Globus pallidus (tissue), 1 donor: Measurements from ENCODE around the gene ATP13A3.
"Not testable (repeated sequence)": the region's sequence is repeated elsewhere in the genome, so short reads cannot be mapped to it uniquely, and the experiment has no call there.

ENCODE experiments used
- DNase-seq: peaks from one replicate; pipeline ENCODE4 v3.0.0-alpha.2; 2015; ENCODE audit warnings: low spot score

ATP13A3 gene

DNA sequence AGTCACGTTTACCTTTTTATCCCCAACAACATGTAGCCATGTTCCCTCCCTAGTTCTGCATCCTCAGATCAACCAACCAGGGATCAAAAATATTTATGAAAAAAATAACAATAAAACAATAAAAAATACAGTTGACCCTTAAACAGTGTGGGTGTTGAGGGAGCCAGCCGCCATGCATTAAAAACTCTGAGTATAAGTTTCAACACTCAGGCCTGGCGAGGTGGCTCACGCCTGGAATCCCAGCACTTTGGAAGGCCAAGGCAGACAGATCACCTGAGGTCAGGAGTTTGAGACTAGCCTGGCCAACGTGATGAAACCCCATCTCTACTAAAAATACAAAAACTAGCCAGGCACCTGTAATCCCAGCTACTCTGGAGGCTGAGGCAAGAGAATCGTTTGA lies 12.7 kb upstream of the ATP13A3 start:
- DNase-seq = not testable (repeated sequence)

DNA sequence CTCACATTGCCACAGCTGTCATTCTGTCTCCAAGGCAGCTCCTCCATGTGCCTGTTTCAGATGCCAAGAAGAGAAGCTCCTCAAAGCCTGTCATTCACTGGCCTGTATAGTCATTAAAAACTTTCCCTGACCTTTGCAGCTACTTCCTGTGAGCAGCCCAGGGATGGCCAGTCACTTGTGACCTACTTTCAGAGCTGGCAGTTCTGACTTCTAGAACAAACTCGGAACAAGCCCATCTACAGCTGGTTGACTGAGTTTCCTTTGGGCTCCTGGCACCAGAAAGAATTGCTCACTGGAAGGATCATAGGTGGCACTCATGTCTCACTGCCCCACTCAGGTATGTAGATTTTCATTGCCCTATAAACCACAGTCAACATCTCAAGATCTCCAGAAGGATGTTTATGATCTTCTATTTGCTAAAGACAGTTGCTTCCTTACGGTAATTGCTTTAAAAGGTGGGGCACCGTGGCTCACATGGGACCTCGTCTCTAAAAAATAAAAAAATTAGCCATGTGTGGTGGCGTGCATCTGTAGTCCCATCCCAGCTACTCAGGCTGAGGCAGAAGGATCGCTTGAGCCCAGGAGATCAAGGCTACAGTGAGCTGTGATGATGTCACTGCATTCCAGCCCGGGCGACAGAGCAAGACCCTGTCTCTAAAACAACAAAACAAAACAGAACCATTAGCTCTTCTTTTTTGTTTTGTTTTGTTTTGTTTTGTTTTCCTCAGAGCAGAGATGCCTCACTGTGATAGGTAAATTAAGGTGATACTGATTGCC lies 11.2 kb upstream of the ATP13A3 start:
- DNase-seq = peak; percentile 32

DNA sequence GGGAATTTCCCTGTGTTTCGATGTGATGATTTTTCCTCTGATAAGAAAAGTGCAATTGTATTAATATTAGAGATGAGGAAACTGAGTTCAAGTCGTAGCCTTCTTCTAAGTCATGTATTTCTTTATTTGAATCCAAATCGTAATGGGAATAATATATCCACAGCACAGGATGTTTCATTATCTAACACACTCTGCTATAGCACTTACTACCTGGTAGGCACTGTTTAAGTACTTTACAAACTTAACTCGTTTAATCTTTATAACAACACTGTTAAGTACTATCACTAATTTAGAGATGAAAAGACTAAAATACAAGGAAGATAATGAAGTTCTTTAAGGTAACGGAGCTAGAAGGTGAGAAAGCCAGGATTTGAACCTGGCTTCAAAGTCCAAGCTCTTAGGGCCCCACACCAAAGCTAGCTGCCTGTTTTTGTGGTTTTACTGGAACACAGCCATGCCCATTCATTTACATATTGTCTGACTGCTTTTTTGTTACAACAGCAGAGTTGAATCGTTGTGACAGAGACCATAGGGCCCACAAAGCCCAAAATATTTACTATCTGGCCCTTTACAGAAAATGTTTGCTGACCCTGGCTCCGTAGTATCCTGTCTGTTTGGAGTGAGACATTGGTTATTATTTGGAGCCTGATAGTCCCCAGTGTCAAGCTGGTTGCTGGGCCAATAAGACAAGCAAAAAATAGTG lies 9.6 kb upstream of the ATP13A3 start:
- no peak for DNase-seq

DNA sequence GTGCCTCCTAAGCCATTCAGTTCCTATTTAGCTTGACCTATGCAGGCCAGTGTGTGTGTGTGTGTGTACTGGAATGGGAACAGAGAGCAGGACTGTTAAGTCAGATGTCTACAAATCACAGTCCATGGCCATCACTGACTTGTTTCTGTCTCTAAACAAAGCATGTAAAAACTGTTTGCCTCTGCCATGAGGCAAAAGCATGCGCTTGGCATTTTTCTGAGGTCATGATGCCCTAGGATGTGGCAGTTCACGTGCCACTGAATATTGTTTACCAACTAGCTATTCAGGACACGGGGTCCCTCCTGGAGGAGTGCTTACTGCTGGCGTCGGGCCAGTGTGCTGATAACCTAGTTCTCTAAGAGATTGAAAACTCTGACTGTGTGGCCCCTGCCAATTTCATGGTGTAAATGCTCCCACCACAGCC lies 8.2 kb upstream of the ATP13A3 start:
- DNase-seq = no peak

DNA sequence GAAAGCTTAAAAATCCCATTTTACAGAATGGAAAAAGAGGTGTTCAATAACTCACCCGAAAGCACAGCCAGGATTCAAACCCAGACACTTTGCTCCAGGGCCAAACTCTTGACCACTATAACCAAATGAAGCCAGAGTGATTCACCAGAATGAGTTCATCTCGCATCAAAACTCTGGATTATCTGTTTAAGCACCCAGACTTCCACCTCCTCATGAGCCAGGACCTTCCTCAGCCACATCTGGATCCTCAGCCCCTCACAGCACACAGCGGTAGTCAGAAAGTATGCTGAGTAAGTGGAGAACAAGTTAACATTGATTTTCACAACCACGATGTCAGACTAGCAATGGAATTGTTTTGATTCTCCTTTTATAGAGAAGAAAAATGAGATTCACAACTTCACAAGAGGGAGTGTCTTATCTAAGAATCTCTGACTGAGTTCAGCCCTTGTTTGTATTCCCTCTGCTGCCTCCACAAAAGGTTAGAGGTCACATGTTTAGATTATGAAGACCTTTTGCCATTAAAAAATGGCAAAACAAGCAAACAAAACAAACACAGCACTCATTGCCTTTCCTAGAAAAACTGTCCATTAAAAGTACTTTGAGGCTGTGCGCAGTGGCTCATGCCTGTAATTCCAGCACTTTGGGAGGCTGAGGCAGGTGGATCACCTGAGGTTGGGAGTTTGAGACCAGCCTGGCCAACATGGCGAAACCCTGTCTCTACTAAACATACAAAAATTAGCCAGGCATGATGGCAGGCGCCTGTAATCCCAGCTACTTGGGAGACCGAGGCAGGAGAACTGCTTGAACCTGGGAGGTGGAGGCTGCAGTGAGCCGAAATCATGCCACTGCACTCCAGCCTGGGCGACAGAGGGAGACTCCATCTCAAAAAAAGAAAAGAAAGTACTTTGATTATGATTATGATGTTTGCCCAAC lies 7.5 kb upstream of the ATP13A3 start:
- DNase-seq = not testable (repeated sequence)

DNA sequence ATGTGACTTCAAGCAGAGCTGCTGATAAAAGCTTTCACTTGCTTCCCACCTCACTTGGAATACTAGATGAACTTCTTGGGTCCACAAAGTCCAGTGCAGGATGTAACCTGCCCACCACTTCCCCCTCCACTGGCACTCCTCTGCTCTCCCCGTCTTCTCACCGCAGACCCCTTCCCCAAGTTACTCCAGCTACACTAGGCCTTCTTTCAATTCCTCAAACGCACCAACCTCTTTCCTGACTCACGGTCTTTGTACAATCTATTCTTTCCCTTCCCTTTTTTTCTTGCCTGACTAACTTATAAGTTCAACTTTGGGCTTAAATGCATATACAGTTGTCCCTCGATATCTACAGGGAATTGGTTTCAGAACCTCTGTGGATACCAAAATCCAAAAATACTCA lies 5.2 kb upstream of the ATP13A3 start:
- DNase-seq = no peak

DNA sequence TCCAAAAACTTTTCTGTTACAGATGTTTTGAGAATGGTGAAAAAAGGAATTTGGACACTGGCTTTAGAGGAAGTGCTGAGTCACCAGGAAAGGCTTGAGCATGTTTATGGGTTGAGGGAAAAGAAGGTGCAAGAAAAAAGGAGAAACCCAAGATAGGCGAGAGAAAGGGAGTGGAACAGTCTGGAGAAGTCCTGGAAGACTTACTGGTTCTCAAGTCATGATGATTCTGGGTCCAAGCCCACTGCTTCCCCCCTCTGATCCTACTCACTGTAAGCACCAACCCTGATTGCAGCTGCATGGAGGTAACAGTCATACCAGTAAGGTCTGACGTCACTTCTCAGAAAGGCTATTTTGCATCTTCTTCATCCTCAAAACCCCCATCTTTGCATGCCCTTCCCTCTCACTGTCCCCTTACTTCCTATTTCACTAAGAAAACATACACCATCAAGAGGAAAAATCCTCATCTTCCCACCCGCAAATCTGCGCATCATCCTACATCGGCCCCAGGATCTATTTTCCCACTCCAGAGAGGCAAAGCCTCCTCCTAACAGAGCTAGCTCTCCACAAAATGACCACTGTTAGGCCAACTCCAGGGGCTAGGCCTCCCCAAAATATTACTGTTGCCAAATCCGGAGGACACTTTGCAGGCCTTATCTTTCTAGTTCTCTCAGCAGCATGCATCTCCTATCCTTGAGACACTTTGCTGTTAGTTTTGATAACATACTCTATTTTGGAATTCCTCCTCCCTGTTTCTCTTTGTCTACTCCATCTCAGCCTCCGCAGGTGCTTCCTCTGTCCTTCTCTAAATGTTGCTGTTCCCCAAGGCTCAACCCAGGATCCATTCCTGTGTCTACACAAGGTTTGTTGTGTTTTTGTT lies 3.2 kb upstream of the ATP13A3 start:
- DNase-seq = no peak

DNA sequence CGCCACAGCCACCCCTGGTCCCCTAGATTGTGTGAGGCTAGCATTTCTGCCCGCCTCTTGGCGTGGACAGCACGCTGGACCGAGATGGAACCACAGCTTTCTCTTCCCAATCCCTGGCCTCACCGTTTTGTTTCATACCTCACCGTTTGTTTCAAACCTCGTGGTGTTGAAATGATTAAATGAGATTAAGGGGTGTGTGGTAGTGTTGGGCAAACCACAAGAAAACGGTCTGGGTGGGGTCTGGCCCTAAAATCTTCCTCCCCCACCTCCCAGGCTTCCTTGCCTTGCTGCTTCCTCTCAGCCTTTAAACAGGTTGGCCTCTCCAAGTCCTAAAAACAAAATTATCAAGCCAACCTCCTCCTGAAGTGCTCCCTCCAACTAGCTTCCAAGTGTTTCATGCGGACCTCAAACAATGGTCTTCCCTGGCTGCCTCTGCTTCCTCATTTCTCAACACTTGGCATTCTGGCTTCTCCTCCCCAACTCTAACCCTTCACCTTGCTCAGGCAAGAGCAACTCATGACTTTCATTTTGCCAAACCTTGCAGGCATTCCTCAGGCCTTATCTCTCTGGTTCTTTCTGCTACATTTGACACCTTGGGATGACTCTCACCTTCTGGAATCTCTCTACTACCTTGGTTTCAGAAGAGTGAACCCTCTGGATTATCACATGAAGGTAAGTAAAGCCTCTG lies 1.4 kb upstream of the ATP13A3 start:
- no peak for DNase-seq

DNA sequence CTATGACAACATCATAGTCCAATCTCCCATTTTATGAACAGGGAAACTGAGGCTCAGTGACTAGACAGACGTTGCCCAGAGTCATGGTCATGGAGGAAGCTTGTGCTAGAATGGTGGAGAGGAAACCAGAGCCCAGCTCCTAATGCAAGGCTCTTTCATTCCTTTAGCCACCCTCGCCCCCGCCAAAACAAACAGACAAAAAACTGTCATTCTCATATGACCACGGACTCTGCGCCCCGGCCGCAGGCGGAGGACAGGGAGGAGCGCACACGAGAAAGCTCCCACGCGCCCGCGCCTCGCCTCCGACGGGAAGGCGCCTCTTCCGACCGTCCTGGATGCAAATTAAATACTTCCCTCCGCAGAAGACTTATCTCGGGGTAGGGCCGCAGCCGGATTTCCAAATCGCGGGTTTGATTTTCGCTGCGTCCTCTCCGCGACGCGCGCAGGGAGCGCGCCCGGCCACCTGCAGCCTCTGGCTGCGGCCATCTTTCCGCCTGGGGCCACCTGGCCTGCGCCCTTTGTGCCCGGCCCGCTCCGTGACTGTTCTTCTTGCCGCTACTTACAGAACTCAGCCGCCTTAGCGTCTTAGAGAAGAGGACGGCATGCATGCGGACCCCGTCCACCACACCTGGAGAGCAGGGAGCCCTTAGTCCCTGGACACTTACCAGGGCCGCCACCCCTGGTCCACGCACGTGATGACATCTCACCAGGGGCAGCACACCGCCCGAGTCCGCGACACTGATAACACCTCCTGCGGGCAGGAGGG lies 670 bp upstream of the ATP13A3 start:
- no peak for DNase-seq

DNA sequence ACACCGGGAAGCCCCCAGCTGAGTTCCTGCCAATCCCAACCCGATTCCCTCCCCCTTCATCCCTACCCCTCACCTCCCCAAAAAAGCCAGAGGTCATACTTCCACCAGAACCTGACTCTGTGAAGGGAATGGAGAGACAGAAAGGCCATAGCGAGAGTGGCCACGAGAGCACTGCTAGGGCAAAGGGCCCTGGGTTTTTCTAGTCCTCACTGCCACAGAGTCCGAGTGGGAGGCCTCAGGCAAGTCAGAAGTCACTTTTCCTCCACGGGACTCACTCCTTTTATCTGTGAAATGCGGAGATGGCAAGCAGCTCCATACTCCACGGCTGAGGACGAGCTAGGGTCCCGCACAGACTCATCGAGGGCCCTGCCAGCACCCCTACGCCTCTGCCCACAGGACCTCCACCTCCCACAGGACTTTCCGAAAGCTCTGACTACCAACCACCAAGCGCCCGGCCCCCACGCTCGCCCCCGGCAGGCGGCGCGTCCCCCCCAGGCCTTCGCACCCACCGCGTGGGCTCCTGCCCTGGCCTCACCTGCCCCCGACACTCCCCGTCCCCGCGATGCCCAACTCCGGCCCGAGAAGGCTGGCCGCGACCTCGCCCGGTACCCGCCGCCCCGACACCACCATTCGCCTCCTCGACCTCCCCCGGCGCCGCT lies 792 bp downstream of the ATP13A3 start:
- peak; percentile 34 for DNase-seq

DNA sequence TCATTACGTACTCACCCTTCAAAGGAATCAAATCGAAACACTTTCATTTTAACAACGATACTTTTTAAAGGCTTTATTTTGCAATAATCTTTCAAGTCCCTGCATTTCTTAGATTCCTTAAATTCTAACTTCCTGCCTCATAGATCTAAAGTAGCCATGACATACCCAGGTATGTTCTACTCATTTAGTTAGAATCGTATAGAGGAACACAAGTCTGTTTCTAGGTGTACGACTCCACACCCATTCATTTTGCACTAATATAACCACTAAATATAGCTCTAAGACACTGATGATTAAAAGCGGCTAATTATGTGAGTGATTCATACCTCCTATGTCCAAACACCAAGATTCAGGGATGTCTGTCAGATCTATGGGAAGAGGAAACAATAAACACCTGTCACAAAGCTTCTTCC lies 1.3 kb downstream of the ATP13A3 start:
- no peak for DNase-seq

DNA sequence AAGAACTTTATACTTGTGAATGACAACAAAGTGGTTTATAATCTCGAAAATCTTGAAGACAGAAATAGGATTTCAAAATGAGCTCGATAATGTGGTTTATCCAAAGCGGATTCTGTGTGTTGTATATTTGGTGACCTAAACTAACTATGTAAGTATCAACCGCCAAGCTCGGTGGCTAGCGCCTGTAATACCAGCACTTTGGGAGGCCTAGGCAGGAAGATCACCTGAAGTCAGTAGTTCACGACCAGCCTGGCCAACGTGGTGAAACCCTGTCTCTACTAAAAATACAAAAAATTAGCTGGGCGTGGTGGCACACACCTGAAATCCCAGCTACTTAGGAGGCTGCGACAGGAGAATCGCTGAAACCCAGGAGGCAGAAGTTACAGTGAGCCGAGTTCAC lies 2.2 kb downstream of the ATP13A3 start:
- no peak for DNase-seq

DNA sequence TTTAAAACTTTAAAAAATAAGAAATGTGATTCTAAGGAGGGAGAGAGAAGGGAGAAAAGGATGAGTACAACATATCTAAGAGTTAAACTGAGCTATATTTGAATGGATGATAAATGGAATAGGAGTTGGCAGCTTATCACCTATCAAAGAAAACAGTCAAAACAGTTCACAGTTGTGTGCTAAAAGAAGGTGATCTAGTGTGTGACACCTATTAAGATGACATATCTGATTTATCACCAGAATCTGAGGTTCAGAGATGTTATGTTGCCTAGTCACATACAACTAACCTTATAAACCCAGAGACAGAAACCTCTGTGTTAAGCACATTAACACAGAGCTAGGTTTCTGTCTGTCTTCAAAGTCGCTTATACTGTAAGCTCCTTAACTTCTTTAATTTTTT lies 3.0 kb downstream of the ATP13A3 start:
- no peak for DNase-seq

DNA sequence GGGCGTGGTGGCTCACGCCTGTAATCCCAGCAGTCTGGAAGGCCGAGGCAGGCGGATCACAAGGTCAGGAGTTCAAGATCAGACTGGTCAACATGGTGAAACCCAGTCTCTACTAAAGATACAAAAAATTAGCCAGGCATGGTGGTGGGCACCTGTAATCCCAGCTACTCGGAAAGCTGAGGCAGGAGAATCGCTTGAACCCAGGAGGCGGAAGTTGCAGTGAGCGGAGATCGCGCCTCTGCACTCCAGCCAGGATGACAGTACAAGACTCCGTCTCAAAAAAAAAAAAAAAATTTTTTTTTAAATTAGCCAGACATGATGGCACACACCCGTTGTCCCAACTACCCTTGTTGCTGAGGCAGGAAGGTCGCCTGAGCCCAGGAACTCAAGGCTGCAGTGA lies 4.0 kb downstream of the ATP13A3 start:
- not testable (repeated sequence) for DNase-seq

DNA sequence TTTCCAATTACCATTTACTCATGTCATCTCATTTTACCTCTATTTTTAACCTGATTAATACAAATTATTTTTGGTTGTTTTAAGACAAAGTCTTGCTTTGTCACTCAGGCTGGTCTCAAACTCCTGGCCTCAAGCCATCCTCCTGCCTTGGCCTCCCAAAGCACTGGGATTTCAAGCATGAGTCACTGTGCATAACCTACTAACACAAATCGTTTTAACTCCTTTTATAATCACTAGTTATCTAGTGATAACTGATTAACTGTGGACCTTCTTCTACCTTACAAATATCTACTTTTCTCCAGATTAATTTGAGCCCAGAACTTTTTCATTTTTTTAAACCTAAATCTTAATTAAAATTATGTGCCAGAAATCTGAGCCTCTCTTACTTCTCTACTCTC lies 4.6 kb downstream of the ATP13A3 start:
- DNase-seq = no peak

DNA sequence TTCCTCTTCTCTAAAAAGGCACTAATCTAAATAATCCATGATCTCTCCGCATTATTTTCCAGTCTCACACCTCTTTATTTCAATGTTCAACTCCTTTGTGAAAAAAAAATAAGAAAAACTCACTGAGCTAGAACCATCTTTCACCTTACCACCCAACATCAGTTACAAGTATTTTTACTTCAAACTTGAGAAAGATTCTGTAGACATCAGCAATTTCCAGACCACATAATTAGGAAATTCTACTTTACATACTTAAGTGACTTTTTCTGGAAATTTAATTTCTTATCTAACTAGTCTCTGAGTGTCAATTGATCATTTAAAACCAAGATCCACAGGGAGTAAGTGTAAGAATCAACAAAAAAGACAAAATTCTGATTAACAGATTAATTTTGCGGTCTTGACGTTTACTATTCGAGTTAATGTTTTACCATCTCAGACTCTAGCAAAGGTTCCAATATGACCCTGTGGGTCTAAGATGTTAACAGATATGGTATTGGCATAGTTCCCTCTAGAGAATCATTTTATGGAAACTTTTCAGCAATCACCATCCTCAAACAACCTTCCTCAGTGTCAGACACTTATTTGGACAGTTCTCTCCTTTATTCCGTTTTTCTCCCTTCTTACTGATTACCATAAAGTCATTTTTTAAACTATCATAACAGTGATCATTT lies 5.1 kb downstream of the ATP13A3 start:
- no peak for DNase-seq

DNA sequence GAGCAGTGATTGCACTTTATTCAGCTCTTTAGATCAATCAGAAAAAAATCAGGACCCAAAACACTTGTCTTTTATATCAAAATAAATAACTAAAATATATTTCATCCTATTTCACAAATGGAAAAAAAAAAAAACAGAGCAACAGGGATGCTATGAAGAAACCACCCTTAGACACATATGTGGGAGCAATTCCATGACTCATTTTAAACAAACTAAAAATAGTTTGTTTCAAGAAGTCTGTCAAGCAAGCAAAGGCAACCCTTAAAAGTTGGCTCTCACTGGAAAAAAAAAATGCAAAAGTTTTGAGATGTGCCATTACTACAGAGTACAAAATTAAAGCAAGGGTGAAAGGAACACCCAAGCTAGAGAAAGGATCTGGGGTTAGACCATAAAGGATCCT lies 5.7 kb downstream of the ATP13A3 start:
- DNase-seq = no peak

DNA sequence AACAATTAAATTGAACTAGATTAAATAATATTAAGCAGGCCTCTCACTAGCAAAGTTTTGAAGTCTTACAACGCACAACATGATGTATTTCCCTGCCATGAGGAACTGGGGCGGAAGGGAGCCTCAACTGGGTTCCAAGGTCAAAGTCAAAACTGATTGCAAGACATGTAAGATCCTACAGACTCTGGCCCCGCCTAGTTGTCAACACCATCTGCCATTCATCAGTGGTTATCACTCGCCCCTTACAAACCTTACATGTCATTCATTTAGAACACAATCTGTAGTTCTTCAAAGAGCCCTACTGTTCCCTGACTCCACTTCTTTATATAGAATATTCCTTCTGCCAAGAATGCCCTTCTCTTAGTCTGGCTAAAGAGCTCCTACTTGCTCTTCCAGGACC lies 10.0 kb downstream of the ATP13A3 start:
- no peak for DNase-seq

DNA sequence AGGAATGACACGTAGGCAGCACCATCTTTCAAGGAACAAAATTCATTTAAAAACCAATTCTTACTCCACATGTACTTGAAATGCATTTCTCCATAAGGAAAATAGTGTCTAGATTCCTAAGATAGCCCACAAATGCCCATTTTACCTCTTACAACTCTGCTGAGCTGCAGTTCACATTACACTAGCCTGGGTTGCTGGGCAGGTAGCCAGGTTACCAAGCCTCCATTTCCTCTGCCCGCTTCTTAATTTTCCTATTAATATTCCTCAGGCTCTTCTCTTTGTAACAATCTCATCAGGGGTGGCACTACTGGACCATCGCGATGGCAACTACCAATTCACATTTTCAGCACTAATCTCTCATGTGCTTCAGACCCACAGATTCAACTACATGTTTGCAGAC lies 10.8 kb downstream of the ATP13A3 start:
- DNase-seq = no peak
